SU-DHL-6 (cell line): Measurements from ENCODE around the gene PLA2G4F.

Experiments used
- H2AFZ ChIP-seq: fragments of 200-600 bp; sonication (generic); 2 replicates; pipeline ENCODE4 v1.6.1; 2014; ENCODE audit warnings: low read depth, mild to moderate bottlenecking, moderate library complexity, mixed read lengths, antibody characterized with exemption, low read length; ENCODE audit not compliant: severe bottlenecking
- H3F3A ChIP-seq: fragments of 200-600 bp; shearing (Covaris generic); 2 replicates; pipeline ENCODE4 v1.6.0; 2016; ENCODE audit warnings: antibody characterized with exemption, mild to moderate bottlenecking; ENCODE audit not compliant: insufficient read depth
- H3K27ac ChIP-seq: fragments of 200-600 bp; sonication (generic); 2 replicates; pipeline ENCODE4 v1.5.1; 2016; ENCODE audit warnings: low read depth, mild to moderate bottlenecking, low read length, moderate library complexity, mixed read lengths
- H3K27me3 ChIP-seq: fragments of 200-600 bp; sonication (generic), shearing (Covaris generic); 2 replicates; pipeline ENCODE4 v1.6.0; 2014; ENCODE audit warnings: mild to moderate bottlenecking, low read length
- H3K36me3 ChIP-seq: fragments of 200-600 bp; sonication (generic); 2 replicates; pipeline ENCODE4 v1.6.1; 2014; ENCODE audit warnings: mild to moderate bottlenecking, low read length, mixed read lengths
- H3K4me2 ChIP-seq: fragments of 300-600, 200-600 bp; shearing (Covaris generic), sonication (generic); 2 replicates; pipeline ENCODE4 v1.6.0; 2014; ENCODE audit warnings: low read length, low read depth, mild to moderate bottlenecking; ENCODE audit not compliant: poor library complexity, severe bottlenecking
- H3K4me3 ChIP-seq: fragments of 200-600 bp; sonication (generic); 2 replicates; pipeline ENCODE4 v1.5.1; 2014; ENCODE audit warnings: antibody characterized with exemption, low read length, mild to moderate bottlenecking, mixed read lengths; ENCODE audit not compliant: insufficient read depth, poor library complexity, severe bottlenecking
- H3K79me2 ChIP-seq: fragments of 200-600 bp; sonication (generic); 2 replicates; pipeline ENCODE4 v1.6.1; 2014; ENCODE audit warnings: mild to moderate bottlenecking, low read length, moderate library complexity; ENCODE audit not compliant: insufficient read depth
- H3K9ac ChIP-seq: fragments of 200-600 bp; sonication (generic); 2 replicates; pipeline ENCODE4 v1.7.0; 2014; ENCODE audit warnings: mild to moderate bottlenecking, low read length
- H3K9me2 ChIP-seq: fragments of 200-600 bp; sonication (generic); replicated peaks from 2 replicates; pipeline ENCODE4 v1.6.1; 2014; ENCODE audit warnings: low read length; ENCODE audit not compliant: insufficient read depth
- H3K9me3 ChIP-seq: fragments of 200-600 bp; sonication (generic); 2 replicates; pipeline ENCODE4 v1.6.1; 2014; ENCODE audit warnings: low read length, mixed read lengths; ENCODE audit not compliant: insufficient read depth
- H4K20me1 ChIP-seq: fragments of 200-600 bp; sonication (generic); 2 replicates; pipeline ENCODE4 v1.6.1; 2014; ENCODE audit warnings: low read depth, mild to moderate bottlenecking, antibody characterized with exemption, low read length, moderate library complexity, mixed read lengths
- CTCF ChIP-seq: fragments of 200-600 bp; sonication (generic); IDR thresholded peaks from one replicate; pipeline ENCODE4 v1.5.1; 2017; ENCODE audit warnings: antibody characterized with exemption, mild to moderate bottlenecking, low read length, moderate library complexity; ENCODE audit not compliant: insufficient read depth, poor library complexity, severe bottlenecking
- EZH2phosphoT487 ChIP-seq: fragments of 200-600 bp; sonication (generic), shearing (Covaris generic); conservative IDR thresholded peaks from 2 replicates; pipeline ENCODE4 v1.6.1; 2018; ENCODE audit warnings: mild to moderate bottlenecking, antibody characterized with exemption, low read length, moderate library complexity, mixed read lengths

Gene PLA2G4F

GRCh38 chr15:42158941-42159340, 2.5 kb upstream of the PLA2G4F start:
- Histone ChIP-seq H4K20me1 (no peaks in the 10 kb centered on the region), H3K27ac (no peak overlapping the region), H3K27me3 (no peaks in the 10 kb centered on the region), H3F3A (no peaks in the 10 kb centered on the region), H3K4me2 (no peak overlapping the region), H2AFZ (no peak overlapping the region), H3K79me2 (no peaks in the 10 kb centered on the region), H3K9ac (no peak overlapping the region), H3K36me3 (peaks cover 5% of the 10 kb centered on the region; the same call in 1 of the 2 replicates), H3K9me3 (no peaks in the 10 kb centered on the region), H3K9me2 (no peaks in the 10 kb centered on the region), H3K4me3 (no peak overlapping the region)
- TF ChIP-seq EZH2phosphoT487 = no peak
- TF ChIP-seq CTCF = no peak

- H2AFZ ChIP-seq = no peak overlapping the region
- peaks cover 5% of the 10 kb centered on the region; the same call in 1 of the 2 replicates for H3K36me3 ChIP-seq
- no peaks in the 10 kb centered on the region for H3K79me2 ChIP-seq
- no peaks in the 10 kb centered on the region for H3K27me3 ChIP-seq
- TF ChIP-seq CTCF = no peak
- TF ChIP-seq EZH2phosphoT487 = no peak
- no peaks in the 10 kb centered on the region for H4K20me1 ChIP-seq
- no peaks in the 10 kb centered on the region for H3F3A ChIP-seq
- no peak overlapping the region for H3K9ac ChIP-seq
- no peaks in the 10 kb centered on the region for H3K9me3 ChIP-seq
- no peaks in the 10 kb centered on the region for H3K9me2 ChIP-seq
- no peak overlapping the region for H3K4me2 ChIP-seq
- H3K27ac ChIP-seq = no peak overlapping the region
- no peak overlapping the region for H3K4me3 ChIP-seq
These were observed 1.7 kb upstream of the PLA2G4F start for GRCh38 chr15:42157981-42158765.

GRCh38 chr15:42157381-42157780, 945 bp upstream of the PLA2G4F start:
- Histone ChIP-seq H3K4me2 (no peak overlapping the region), H3K9me3 (no peaks in the 10 kb centered on the region), H3K9me2 (no peaks in the 10 kb centered on the region), H4K20me1 (no peaks in the 10 kb centered on the region), H3K27ac (no peak overlapping the region), H3K79me2 (no peaks in the 10 kb centered on the region), H3K27me3 (no peaks in the 10 kb centered on the region), H3K36me3 (no peaks in the 10 kb centered on the region), H3K9ac (no peak overlapping the region), H3K4me3 (no peak overlapping the region), H2AFZ (no peak overlapping the region), H3F3A (no peaks in the 10 kb centered on the region)
- TF ChIP-seq EZH2phosphoT487 = no peak
- no peak for TF ChIP-seq CTCF
